Mesenchymal stem cell (in vitro differentiated cells and primary cell): ENCODE data around the gene TRIM3.
A peak's percentile ranks its signal among the peaks of the same experiment; 100 is the strongest.

Source experiments
- DNase-seq: peaks from one replicate; pipeline ENCODE4 v3.0.0-alpha.2; 2013
- H2AFZ ChIP-seq: one replicate; pipeline ENCODE4 v1.6.1; 2013; ENCODE audit warnings: low read depth, mild to moderate bottlenecking, control low read depth, inconsistent platforms, low read length, moderate library complexity
- H2AK5ac ChIP-seq: 2 replicates; pipeline ENCODE4 v1.6.1; 2013; ENCODE audit warnings: low read length, moderate library complexity, mild to moderate bottlenecking, inconsistent platforms; ENCODE audit not compliant: severe bottlenecking
- H2BK120ac ChIP-seq: one replicate; pipeline ENCODE4 v1.6.1; 2013; ENCODE audit warnings: low read depth, mild to moderate bottlenecking, inconsistent platforms, low read length, moderate library complexity
- H2BK12ac ChIP-seq, 2 experiments: one replicate each; pipeline ENCODE4 v1.6.1; 2013; ENCODE audit warnings: inconsistent platforms in 2 of 2, low read length in 2 of 2, mild to moderate bottlenecking in 2 of 2, moderate library complexity in 2 of 2, control low read depth in 1 of 2
- H2BK15ac ChIP-seq: one replicate; pipeline ENCODE4 v1.6.1; 2013; ENCODE audit warnings: mild to moderate bottlenecking, low read depth, inconsistent platforms; ENCODE audit not compliant: poor library complexity, severe bottlenecking
- H2BK5ac ChIP-seq: 2 replicates; pipeline ENCODE4 v1.6.1; 2013; ENCODE audit warnings: low read depth, mild to moderate bottlenecking, low read length, control low read depth, inconsistent platforms; ENCODE audit not compliant: poor library complexity, severe bottlenecking
- H3K14ac ChIP-seq, 2 experiments: one replicate each; pipeline ENCODE4 v1.6.1; 2013; ENCODE audit warnings: inconsistent platforms in 2 of 2, low read length in 2 of 2, control low read depth in 1 of 2, mild to moderate bottlenecking in 1 of 2, moderate library complexity in 1 of 2
- H3K18ac ChIP-seq, 2 experiments: one replicate each; pipeline ENCODE4 v1.6.1; 2013; ENCODE audit warnings: inconsistent platforms in 2 of 2, low read length in 2 of 2, control low read depth in 1 of 2, low read depth in 1 of 2, mild to moderate bottlenecking in 1 of 2
- H3K23ac ChIP-seq, 2 experiments: one replicate each; pipeline ENCODE4 v1.6.1; 2013; ENCODE audit warnings: inconsistent platforms in 2 of 2, low read length in 2 of 2, mild to moderate bottlenecking in 2 of 2, moderate library complexity in 2 of 2, control low read depth in 1 of 2
- H3K27ac ChIP-seq: 2 replicates; pipeline ENCODE4 v1.5.1; 2013; ENCODE audit warnings: mild to moderate bottlenecking, moderate library complexity, low read length, control low read depth, inconsistent platforms; ENCODE audit not compliant: poor library complexity, severe bottlenecking
- H3K27me3 ChIP-seq, 2 experiments: 2 replicates each; pipeline versions ENCODE4 v1.6.1 to v1.7.0; 2013; ENCODE audit warnings: low read length in 2 of 2, mild to moderate bottlenecking in 2 of 2, moderate library complexity in 2 of 2, control low read depth in 1 of 2, inconsistent platforms in 1 of 2; ENCODE audit not compliant: control insufficient read depth in 1 of 2, insufficient read depth in 1 of 2
- H3K36me3 ChIP-seq, 2 experiments: 2 replicates each; pipeline versions ENCODE4 v1.6.1 to v1.7.0; 2013; ENCODE audit warnings: low read length in 2 of 2, control low read depth in 1 of 2, inconsistent platforms in 1 of 2, low read depth in 1 of 2, mild to moderate bottlenecking in 1 of 2; ENCODE audit not compliant: insufficient read depth in 2 of 2, control insufficient read depth in 1 of 2
- H3K4ac ChIP-seq, 2 experiments: one replicate each; pipeline ENCODE4 v1.6.1; 2013; ENCODE audit warnings: inconsistent platforms in 2 of 2, low read length in 2 of 2, mild to moderate bottlenecking in 2 of 2, moderate library complexity in 2 of 2, control low read depth in 1 of 2, low read depth in 1 of 2
- H3K4me1 ChIP-seq: 2 replicates; pipeline ENCODE4 v1.6.1; 2013; ENCODE audit warnings: low read depth, low read length, control low read depth; ENCODE audit not compliant: control insufficient read depth, insufficient read depth
- H3K4me2 ChIP-seq: 2 replicates; pipeline ENCODE4 v1.6.1; 2013; ENCODE audit warnings: low read length, mild to moderate bottlenecking, inconsistent platforms; ENCODE audit not compliant: poor library complexity, severe bottlenecking
- H3K4me3 ChIP-seq, 2 experiments: 2 replicates each; pipeline versions ENCODE4 v1.5.1 to v1.7.0; 2013; ENCODE audit warnings: low read length in 2 of 2, mild to moderate bottlenecking in 2 of 2, control low read depth in 1 of 2, low read depth in 1 of 2; ENCODE audit not compliant: insufficient read depth in 1 of 2
- H3K79me1 ChIP-seq: replicated peaks from 2 replicates; pipeline ENCODE4 v1.6.1; 2013; ENCODE audit warnings: mild to moderate bottlenecking, control low read depth, low read length, inconsistent platforms; ENCODE audit not compliant: poor library complexity, severe bottlenecking
- H3K9ac ChIP-seq: 2 replicates; pipeline ENCODE4 v1.7.0; 2013; ENCODE audit warnings: mild to moderate bottlenecking, low read length, moderate library complexity
- H3K9me3 ChIP-seq: 2 replicates; pipeline ENCODE4 v1.7.0; 2013; ENCODE audit warnings: mild to moderate bottlenecking, low read length; ENCODE audit not compliant: control insufficient read depth
- H4K8ac ChIP-seq: one replicate; pipeline ENCODE4 v1.6.1; 2013; ENCODE audit warnings: inconsistent platforms, mild to moderate bottlenecking, low read length, moderate library complexity
- H4K91ac ChIP-seq: one replicate; pipeline ENCODE4 v1.6.1; 2013; ENCODE audit warnings: mild to moderate bottlenecking, low read length, inconsistent platforms
- WGBS: methylation state at CpG from one replicate; pipeline ENCODE4 v1.1.7; 2013; ENCODE audit warnings: mixed read lengths; 5-methylcytosine and 5-hydroxymethylcytosine counted together

The TRIM3 gene

DNA sequence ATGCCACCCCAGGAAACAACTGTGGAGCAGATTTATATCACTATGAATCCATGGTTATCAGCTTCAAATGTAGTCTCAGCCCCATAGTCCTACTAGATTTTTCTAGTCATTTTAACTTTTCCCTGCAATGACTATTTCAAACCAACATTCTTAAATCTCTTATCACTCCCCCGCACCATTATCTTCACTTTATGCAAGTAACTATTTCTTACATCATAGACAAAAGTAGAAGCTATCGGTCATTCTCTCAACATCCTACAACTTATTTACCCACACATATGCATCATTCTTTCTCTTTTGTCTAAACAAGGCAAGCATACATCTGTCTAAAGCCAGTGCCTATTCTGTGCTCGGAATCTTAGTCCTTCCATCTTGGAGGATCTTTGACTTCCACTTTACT lies 11.9 kb upstream of the TRIM3 start:
- no peak overlapping the region for H3K4ac ChIP-seq
- H3K4me3 ChIP-seq = no peak overlapping the region
- no peak overlapping the region for H3K14ac ChIP-seq
- H2BK12ac ChIP-seq = no peak overlapping the region
- H3K9ac ChIP-seq = no peak overlapping the region
- peaks cover 4 to 83% of the 10 kb centered on the region in 2 experiments for H3K36me3 ChIP-seq
- DNase-seq = no peak
- no peak overlapping the region for H3K23ac ChIP-seq
- no peak overlapping the region for H2BK5ac ChIP-seq
- H3K27me3 ChIP-seq = no peaks in the 10 kb centered on the region
- H3K18ac ChIP-seq = no peak overlapping the region
- no peak overlapping the region for H3K4me2 ChIP-seq
- H3K4me1 ChIP-seq = peaks cover 5% of the 10 kb centered on the region
- H4K91ac ChIP-seq = no peak overlapping the region
- no peak overlapping the region for H2BK120ac ChIP-seq
- no peak overlapping the region for H3K27ac ChIP-seq
- H4K8ac ChIP-seq = no peak overlapping the region
- no peak overlapping the region for H2AFZ ChIP-seq
- WGBS = 81% methylated on average over 3 of the region's 3 CpGs
- peaks cover 27% of the 10 kb centered on the region for H3K79me1 ChIP-seq
- H3K9me3 ChIP-seq = no peaks in the 10 kb centered on the region
- no peak overlapping the region for H2AK5ac ChIP-seq
- H2BK15ac ChIP-seq = no peak overlapping the region

GRCh38 chr11:6483015-6483414 lies 9.3 kb upstream of the TRIM3 start:
- Histone ChIP-seq H4K8ac (no peak overlapping the region), H3K23ac (no peak overlapping the region), H3K4me1 (peaks cover 13% of the 10 kb centered on the region), H3K9me3 (no peaks in the 10 kb centered on the region), H3K4me2 (no peak overlapping the region), H2BK15ac (no peak overlapping the region), H3K9ac (peak overlapping the region; percentile 96), H3K4me3 (peak overlapping the region in 1 of 2 experiments; percentile 96), H2BK120ac (no peak overlapping the region), H3K27me3 (no peaks in the 10 kb centered on the region), H3K36me3 (peaks cover 22 to 79% of the 10 kb centered on the region in 2 experiments), H2BK12ac (no peak overlapping the region), H3K14ac (no peak overlapping the region), H3K79me1 (peaks cover 36% of the 10 kb centered on the region), H2AK5ac (no peak overlapping the region), H2BK5ac (no peak overlapping the region), H3K4ac (no peak overlapping the region), H3K27ac (no peak overlapping the region), H2AFZ (no peak overlapping the region), H3K18ac (no peak overlapping the region), H4K91ac (no peak overlapping the region)
- WGBS = 97% methylated on average over 6 of the region's 6 CpGs
- DNase-seq = no peak

GRCh38 chr11:6482441-6482840 lies 8.7 kb upstream of the TRIM3 start:
- Histone ChIP-seq H3K27ac (no peak overlapping the region), H3K27me3 (no peaks in the 10 kb centered on the region), H3K36me3 (peaks cover 28 to 79% of the 10 kb centered on the region in 2 experiments), H3K4ac (no peak overlapping the region), H3K9me3 (no peaks in the 10 kb centered on the region), H3K23ac (no peak overlapping the region), H4K91ac (no peak overlapping the region), H3K9ac (peak overlapping the region; percentile 96), H3K4me2 (peak overlapping the region; percentile 92), H2AK5ac (no peak overlapping the region), H2BK120ac (no peak overlapping the region), H3K4me3 (peak overlapping the region in 1 of 2 experiments; percentile 96), H3K4me1 (peaks cover 13% of the 10 kb centered on the region), H3K18ac (no peak overlapping the region), H2AFZ (no peak overlapping the region), H3K14ac (no peak overlapping the region), H2BK5ac (no peak overlapping the region), H2BK15ac (no peak overlapping the region), H2BK12ac (no peak overlapping the region), H4K8ac (no peak overlapping the region), H3K79me1 (peaks cover 40% of the 10 kb centered on the region)
- DNase-seq = peak; percentile 42
- 94% methylated on average over 4 of the region's 4 CpGs for WGBS

DNA sequence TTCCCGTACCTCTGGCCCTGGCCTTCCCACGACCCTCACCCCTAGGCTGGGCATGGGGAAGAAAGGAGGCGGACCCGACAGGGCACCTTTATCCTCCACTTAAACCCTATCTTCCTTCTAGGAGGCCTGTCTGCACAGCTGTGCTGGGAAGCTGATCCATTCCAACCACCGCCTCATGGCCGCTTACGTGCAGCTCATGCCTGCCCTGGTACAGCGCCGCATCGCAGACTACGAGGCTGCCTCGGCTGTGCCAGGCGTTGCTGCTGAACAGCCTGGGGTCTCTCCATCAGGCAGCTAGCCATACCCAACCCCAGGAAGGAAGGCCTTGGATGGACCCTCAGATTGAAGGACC lies 8.2 kb upstream of the TRIM3 start:
- H3K9ac ChIP-seq = peak overlapping the region; percentile 96
- H4K8ac ChIP-seq = peak overlapping the region; percentile 76
- H3K27me3 ChIP-seq = no peaks in the 10 kb centered on the region
- H3K79me1 ChIP-seq = peaks cover 43% of the 10 kb centered on the region
- H3K9me3 ChIP-seq = no peaks in the 10 kb centered on the region
- H3K4ac ChIP-seq = peak overlapping the region; percentile 39 to 88
- peak overlapping the region; percentile 14 to 34 for H2BK12ac ChIP-seq
- H3K4me3 ChIP-seq = peak overlapping the region; percentile 65 to 96
- H3K36me3 ChIP-seq = peaks cover 34 to 79% of the 10 kb centered on the region in 2 experiments
- no peak overlapping the region for H2AFZ ChIP-seq
- peak overlapping the region; percentile 35 for H2BK120ac ChIP-seq
- no peak overlapping the region for H2BK5ac ChIP-seq
- peaks cover 13% of the 10 kb centered on the region for H3K4me1 ChIP-seq
- peak overlapping the region; percentile 76 to 88 for H3K18ac ChIP-seq
- H2AK5ac ChIP-seq = peak overlapping the region; percentile 87
- DNase-seq = no peak
- H3K4me2 ChIP-seq = peak overlapping the region; percentile 92
- peak overlapping the region in 1 of 2 experiments; percentile 72 for H3K14ac ChIP-seq
- H2BK15ac ChIP-seq = peak overlapping the region; percentile 65
- no peak overlapping the region for H3K23ac ChIP-seq
- H3K27ac ChIP-seq = peak overlapping the region; percentile 79
- peak overlapping the region; percentile 95 for H4K91ac ChIP-seq
- WGBS = 25% methylated on average over 13 of the region's 13 CpGs
